Measurements from ENCODE around the gene CD160.
"Not testable (repeated sequence)": the region's sequence is repeated elsewhere in the genome, so short reads cannot be mapped to it uniquely, and the experiment has no call there.

- not testable (repeated sequence) for TF ChIP-seq POLR2A, CTCF, EP300 (IDR thresholded peaks at IDR 0.05)
Measured at GRCh38 chr1:145684858-145685257, 34.4 kb upstream of the CD160 start.

All from ovary (tissue), 3 donors.